SIG-M5 treated with dmso at 0.1 percent for 504 hours (cell line): Measurements from ENCODE around the gene ANKRD28.
A peak's percentile ranks its signal among the peaks of the same experiment; 100 is the strongest.
"Not testable (repeated sequence)": the region's sequence is repeated elsewhere in the genome, so short reads cannot be mapped to it uniquely, and the experiment has no call there.

Experiments used
- DNase-seq: peaks from one replicate; lab custom pipeline; 2025; ENCODE audit not compliant: unreplicated experiment; lab: John Stamatoyannopoulos, UW

Gene ANKRD28

DNA sequence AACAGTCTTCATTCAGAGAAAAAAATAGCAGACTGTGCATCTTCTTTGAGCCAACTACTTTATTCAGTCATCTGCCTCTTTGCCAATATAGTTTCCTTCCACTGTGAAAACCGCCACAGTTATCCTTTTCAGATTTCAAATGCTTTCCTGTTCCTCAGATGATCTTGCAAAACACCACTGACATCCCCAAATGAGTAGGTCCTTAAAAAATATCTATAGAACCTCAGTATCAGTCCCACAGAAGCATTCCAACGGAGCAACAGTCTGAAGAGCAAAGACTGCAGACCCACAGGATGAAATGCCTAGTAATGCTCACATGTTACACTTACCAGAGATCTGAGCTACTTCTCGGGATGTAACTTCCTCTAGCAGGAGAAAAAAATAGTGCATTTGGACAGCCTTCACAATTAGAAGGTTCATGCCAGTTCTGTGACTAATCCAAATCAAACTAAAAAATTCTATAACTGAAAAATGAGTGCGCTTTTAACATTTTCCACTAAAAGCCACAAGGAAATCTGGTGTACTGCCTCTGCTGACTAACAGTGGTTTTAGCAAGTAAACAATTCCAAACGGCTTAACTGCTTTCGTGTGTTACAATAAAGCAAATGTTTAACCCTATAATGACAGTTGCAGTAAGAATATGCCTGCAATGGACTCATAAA is at the start of gene ANKRD28:
Gene ANKRD28, minus strand, starts transcription at position 338 of the 662 bp plus-strand sequence. CDS start 1,458 bp downstream, outside the sequence.
- peak; percentile 93 for DNase-seq

DNA sequence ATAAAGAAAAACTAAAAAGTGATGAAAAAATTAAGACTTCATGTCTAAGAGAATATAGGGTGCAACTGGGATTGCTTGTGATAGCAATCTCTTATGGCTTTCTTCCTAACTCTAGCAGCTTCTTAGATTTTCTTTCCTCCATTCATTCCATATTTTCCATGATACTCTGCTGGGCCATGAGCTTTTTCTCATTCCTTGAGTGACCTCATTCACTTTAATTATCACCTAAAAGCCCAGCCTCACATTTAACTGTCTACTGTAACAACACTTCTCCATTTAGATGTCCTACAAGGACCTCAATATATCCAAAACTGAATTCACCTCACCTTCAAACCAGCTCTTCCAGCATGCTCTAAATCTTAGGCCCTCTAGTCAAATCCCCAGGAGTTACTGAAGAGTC is 49.5 kb upstream of the ANKRD28 start:
- no peak for DNase-seq

DNA sequence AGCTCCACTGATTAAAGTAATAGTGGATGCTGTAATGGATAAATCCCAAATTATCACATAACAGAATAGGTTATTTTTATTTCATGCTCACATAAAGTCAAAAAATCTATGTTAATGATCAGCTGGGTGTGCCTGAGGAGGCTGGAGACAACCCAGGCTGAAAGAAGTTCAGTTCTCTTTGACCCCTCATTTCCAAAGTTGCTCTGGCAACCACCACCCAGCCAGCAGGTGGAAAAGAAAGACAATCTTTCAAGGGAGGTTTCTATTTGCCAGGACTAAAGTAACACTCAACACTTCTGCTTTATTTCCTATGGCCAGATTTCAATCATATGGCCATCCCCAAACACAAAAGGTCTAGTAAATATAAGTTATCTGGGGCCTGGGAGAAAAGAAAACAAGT is 48.8 kb upstream of the ANKRD28 start:
- no peak for DNase-seq

DNA sequence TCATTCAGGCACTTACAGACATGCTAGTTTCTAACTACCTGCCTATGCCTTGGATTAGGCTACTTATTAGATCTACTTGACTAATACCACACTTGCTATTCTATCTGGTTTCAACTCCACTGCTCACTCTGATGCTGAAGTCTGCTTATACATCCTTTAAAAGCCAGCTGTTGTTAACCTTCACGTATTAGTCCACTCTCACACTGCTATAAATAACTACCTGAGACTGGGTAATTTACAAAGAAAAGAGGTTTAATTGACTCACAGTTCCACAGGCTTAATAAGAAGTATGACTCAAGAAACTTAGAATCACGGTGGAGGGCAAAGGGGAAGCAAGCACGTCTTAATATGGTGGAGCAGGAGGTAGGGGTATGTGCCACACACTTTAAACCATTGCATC is 47.7 kb upstream of the ANKRD28 start:
- DNase-seq, result no peak

DNA sequence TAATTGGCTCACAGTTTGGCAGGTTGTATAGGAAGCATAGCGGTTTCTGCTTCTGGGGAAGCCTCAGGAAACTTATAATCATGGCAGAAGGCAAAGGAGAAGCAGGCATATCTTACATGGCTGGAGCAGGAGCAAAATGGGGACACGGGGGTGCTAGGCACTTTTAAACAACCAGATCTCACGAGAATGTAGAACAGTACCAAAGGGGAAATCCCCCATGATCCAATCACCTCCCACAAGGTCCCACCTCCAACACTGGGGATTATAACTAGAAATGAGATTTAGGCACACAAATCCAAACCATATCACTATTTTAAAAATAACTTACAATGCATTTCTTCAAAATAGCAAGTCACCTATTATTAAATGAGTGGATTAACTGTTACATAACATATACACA is 47.1 kb upstream of the ANKRD28 start:
- DNase-seq, result no peak

DNA sequence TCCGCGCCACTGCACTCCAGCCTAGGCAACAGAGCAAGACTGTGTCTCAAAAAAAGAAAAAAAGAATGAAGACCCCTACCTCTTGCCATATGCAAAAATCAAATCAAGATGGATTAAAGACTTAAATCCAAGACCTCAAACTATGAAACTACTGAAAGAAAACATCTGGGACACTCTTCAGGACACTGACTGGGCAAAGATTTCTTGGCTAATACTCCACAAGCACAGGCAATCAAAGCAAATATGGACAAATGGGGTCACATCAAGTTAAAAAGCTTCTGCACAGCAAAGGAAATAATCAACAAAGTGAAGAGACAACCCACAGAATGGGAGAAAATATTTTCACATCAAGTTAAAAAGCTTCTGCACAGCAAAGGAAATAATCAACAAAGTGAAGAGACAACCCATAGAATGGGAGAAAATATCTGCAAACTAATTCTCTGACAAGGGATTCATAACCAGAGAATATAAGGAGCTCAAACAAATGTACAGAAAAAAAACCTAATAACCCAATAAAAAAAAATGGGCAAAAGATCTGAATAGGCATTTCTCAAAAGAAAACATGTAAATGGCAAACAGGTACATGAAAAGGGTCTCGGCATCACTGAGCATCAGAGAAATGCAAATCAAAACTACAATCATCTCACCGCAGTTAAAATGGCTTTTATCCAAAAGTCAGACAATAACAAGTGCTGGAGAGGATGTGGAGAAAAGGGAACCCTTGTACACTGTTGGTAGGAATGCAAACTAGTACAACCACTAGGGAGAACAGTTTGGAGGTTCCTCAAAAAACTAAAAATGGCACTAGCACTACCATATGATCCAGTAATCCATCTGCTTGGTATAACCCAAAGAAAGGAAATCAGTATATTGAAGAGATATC is 43.6 kb upstream of the ANKRD28 start:
- not testable (repeated sequence) for DNase-seq

DNA sequence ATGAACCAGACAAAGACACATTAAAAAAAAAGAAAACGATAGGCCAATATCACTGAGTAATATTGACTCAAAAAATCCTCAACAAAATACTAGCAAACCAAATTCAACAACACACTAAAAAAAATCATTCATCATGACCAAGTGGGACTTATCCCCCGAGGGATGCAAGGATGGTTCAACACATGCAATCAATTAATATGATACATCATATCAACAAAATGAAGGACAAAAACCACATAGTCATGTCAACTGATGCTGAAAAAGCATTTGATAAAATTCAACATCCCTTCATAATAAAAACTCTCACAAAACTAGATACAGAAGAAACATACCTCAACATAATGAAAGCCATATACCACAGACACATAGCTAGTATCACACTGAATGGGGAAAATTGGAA is 41.8 kb upstream of the ANKRD28 start:
- DNase-seq, result no peak

DNA sequence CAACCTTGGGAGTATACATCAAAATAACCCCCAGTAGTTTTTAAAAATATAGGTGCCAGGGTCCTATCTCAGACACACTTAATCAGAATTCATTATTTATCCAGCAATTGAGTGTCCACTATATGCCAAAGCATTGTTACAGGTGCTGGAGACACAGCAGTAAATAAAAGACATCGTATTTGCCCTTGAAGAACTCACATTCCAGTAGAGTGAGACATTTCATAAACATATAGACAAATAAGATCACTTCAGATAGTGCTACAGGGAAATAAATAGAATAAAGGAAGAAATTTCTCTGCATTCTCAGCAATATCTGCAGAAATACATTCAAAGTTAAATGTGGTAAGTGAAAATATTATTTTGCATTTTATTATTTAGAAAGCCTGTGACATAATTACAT is 34.1 kb upstream of the ANKRD28 start:
- peak; percentile 9 for DNase-seq

DNA sequence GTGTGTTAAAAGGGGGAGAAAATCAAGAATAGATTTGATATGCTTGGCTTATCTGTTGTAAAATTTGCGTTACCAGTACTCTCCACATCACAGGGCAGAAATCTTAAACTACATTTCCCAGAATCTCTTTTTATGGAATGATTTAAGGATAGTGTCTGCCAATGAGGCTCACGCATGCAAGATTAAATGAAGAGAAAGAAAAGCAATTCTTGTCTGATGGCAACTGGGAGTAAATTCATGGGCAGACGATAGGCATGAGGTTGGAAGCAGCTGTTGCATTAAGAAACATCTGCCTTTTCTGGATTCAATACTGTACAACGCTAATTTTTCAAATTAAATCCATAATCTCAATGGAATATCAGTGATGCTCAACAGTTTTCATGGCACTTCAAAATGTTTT is 27.2 kb upstream of the ANKRD28 start:
- no peak for DNase-seq

DNA sequence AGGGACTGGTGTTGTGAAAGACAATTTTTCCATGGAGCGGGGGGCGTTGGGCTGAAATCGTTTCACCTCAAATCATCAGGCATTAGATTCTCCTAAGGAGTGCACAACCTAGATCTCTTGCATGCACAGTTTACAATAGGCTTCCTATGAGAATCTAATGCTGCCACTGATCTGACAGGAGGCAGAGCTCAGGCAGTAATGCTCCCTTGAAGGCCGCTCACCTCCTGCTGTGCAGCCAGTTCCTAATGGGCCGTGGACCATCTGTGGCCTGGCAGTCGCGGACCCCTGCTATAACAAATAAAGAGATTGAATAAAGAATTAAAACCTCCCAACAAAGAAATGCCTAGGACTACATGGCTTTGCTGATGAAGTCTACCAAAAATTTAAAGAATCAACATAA is 25.3 kb upstream of the ANKRD28 start:
- no peak for DNase-seq

DNA sequence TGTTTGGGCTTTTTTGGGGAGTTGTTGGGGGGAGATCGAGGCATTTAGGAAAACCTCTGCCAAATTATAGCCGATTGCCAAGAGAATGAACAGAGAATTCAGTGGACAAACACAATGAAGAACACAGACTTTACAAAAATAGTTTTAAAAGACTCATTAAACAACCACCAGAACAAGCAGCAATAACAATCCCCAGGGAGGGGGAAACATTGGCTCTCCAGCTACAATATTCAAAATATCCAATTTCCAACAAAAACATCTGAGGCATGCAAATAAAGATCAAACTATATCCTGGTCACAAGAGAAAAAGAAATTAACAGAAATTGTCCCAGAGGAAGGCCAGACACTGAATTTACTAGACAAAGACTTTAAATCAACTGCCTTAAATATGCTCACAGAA is 24.5 kb upstream of the ANKRD28 start:
- DNase-seq, result no peak

DNA sequence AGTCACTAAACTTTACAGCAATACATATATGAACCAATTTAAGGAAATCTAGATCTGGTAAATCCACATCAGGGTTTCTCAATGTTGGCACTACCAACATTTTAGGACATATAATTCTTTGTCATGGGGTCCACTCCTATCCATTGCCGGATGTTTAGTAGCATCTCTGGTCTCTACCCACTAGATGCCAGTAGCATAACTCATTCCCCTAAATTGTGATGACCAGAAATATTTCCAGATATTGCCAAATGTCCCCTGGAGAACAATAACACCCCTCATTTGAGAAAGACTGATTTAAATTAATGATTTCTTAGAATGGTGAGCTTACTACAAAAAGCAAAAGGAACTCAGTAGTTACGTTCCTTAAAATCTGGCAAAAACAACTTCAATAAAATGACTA is 23.1 kb upstream of the ANKRD28 start:
- no peak for DNase-seq

DNA sequence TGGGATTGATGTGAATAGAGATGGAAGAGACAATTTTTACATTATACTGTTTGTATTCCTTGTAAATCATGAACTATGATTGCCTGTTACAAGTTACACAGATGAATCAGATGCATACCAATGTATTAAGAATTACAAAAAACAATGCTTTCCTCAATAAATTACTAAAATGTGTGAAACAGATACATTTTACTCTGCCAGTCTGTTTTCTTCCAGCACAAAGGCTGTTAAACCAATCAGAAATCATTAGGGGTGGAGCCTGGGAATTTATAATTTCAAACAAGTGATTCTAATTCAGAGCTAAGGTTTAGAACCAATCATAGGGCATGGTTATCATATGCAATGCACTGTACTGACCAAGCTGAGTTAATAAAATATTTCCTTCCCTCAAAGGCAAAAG is 21.8 kb upstream of the ANKRD28 start:
- DNase-seq, result no peak

DNA sequence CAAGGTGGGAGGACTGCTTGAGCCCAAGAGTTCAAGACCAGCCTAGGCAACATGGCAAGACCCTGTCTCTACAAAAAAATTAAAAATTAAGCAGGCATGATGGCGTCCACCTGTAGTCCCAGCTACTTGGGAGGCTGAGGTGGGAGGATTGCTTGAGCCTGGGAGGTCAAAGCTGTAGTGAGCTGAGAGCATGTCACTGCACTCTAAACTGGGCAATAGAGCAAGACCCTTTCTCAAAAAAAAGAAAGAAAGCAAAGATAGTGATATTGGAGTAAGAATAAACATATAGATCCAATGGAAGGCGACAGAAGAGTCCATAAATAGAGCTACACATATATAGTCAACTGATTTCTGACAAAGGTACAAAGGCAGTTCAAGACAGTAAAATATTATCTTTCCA is 21.3 kb upstream of the ANKRD28 start:
- no peak for DNase-seq

DNA sequence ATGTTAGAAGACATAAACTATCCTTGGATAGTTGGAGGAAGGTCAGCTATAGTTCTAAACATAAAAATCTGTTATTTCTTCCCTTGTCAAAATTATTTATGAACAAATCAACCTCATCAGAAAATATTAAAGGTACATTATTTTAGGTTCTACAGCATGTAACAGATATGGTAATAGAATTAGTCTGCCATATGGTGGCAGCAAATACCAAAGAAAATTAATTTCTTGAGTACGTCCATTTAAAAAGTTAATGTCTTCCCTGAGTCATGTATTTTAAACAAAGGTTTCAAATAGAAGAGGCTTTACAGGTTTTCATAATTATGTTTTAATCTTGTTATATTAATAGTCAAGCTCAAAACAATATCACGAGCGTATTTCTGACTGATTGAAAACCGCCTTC is 17.9 kb upstream of the ANKRD28 start:
- peak; percentile 6 for DNase-seq

DNA sequence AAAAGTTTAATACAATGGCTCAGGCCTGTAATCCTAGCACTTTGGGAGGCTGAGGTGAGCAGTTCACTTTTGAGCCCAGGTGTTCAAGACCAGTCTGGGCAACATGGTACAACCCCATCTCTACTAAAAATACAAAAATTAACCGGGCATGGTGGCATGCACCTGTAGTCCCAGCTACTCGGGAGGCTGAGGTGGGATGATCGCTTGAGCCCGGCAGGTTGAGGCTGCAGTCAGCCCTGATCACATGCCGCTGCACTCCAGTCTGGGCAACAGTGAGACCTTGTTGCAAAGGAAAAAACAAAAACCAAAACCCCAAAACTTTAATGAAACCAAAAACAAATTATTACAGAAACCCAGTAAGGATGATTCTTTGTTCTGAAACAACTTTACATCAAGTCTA is 15.3 kb upstream of the ANKRD28 start:
- not testable (repeated sequence) for DNase-seq

DNA sequence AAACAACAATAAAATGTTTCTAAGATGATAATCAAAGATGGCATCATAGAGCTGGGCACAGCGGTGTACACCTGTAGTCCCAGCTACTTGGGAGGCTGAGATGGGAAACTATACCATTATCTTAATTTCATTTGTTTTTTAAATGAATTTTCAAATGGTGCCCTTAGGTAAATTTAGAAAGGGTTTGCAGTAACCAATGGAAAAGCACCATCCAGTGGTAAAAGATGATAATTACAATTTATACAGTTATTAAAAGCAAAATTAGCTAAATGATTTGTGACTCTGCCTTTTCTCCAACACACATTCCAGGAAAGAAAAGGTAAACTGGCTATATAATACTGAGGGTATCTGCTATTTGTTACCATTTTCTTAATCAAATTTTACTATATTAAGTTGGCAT is 14.4 kb upstream of the ANKRD28 start:
- peak; percentile 34 for DNase-seq

DNA sequence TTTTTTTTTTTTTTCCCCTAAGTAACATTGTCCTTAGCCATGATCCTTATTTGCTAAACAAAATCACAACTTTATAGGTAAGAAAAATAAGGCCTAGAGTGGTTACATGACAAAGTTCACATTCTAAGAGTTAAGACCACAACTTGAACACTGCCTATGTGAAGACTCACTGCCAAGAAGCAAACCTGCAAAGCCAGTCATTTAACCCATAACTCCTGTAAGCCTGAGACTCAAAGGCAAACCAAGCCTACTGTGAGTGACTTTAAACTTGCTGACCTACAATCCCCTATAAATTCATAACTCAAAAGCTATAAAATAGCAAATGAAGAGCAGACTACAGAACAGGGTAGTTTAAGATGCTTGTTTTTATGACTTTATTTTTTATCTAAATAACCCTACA is 12.9 kb upstream of the ANKRD28 start:
- DNase-seq, result no peak

DNA sequence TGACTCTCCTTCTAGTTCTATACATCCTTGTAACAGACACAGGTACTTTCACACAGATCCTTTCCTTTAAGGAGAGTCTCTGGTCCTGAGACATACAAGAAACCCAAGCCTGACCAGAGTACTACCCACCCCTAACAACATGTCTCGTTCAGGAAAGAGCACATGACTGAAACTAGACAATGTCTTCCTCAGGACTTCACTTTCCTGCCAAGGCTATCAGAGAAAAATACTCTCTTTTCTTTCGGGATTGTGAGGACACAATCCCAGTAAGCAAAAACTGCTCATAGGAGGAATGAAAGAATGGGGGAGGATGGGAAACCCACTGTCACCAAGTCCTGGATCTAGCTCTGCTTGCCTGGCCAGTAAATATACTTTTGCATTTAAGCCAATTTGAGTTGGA is 11.5 kb upstream of the ANKRD28 start:
- no peak for DNase-seq

DNA sequence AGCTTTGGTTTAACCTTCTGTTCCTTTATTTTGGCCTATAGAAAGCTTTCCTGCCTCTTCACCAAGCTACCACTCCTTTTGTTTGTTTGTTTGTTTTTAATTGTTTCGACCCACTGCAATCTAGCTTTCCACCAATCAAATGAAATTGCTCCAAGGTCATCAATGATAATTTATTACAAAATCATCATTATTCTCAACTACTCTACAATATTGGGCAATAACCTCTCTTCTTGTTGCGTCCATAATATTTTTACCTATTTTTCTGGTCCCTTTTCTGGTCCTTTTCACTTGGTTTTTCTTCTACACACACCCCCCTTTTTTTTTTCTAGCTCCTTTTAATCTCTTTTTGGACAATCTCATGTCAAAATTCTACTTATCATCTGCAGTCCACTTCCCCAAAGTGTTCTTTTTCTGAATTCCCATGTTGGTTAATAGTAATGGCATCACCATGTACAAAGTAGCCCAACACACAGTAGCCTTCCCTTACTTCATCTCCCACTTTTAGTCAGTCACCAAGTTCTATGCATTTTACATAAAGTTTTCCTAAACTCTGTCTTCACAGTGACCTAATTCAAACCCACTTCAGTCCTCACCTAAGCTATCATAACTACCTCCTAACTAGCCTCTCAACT is 11.0 kb upstream of the ANKRD28 start:
- no peak for DNase-seq

DNA sequence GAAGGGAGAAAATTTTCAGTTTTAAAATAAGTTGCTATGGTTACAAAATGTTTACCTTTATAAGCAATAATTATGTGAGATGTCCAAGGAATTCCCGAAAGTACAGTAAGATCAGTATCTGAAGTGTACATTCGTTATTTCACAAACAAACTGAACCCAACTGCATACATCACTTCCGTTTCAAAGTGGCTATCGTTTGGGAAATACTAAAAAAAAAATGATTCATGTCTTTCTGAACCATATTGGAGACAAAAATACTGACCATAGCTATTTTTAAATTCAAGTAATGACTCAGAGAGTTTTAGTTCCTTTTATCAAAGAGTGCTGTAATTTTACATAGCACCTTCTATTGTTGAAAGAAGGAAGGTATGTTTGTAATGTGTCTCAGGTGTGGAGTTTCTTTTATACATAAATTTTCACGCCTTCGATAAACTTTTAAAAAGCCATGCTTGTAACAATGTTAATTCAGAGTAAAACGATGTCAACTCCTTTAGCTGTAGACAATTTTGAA is 8.0 kb upstream of the ANKRD28 start:
- peak; percentile 93 for DNase-seq

DNA sequence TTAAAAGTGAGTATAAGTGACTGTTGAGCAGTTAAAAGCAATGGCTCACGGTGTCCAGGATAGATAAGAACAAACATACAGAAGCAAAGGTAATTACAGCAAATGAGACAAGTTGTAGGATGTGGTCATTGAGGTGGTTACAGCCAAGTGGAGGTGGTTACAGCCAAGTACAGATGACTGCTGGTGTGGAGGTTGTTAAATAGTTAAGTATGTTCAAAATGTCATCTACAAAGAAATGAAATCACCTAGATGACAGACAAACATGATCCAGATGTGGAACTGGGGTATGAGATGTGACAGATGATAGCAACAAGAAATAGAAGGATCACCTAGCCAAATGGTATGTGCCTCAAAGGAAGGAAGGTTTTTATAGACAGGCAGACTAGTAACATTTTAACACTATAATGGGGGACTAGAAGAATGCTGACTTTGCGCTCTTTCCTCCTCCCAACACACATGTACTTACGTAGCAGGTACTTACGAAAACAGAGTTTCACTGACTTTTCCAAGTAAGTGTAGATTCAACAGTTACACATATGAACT is 6.8 kb upstream of the ANKRD28 start:
- DNase-seq, result no peak
